ENCODE data around the gene TRAF3IP1. TPM values are rescaled to one million over a fixed set of nuclear protein-coding genes. Genes with fewer than 3 reads are reported as not detected.

TRAF3IP1 gene
- total RNA-seq, 1 experiment from 2014 or later = 8.2 TPM

GRCh38 chr2:238408615-238409340 lies 88.5 kb downstream of the TRAF3IP1 start:
- H2AFZ ChIP-seq (ENCODE audit: low read length) = no peak overlapping the region
- no TSS peak for BruUV-seq (replicated peaks)
- CTCF ChIA-PET = interaction anchor here (0.5 kb wide), 1 partner anchor 10 kb away, joined by 3 read pairs; no protein-coding TSS in a partner anchor
- intact Hi-C loops (cut with micrococcal nuclease) = no loop called here
- no peak overlapping the region for H3K27ac ChIP-seq (ENCODE audit: low read length)
- H3K9ac ChIP-seq (ENCODE audit: low read length) = no peak overlapping the region
- H3K4me1 ChIP-seq (ENCODE audit: insufficient read depth, low read length) = peaks cover 3% of the 10 kb centered on the region; the same call in 1 of the 2 replicates
- POLR2A ChIA-PET (ENCODE audit: unreplicated experiment) = no interaction called here
- H4K20me1 ChIP-seq (ENCODE audit: low read length) = no peaks in the 10 kb centered on the region
- H3F3A ChIP-seq (ENCODE audit: low read length, unreplicated experiment) = no peaks in the 10 kb centered on the region
- no peak overlapping the region for H3K4me3 ChIP-seq (ENCODE audit: low read length)
- DNase-seq (no peak), ATAC-seq (no peak)
- H3K27me3 ChIP-seq (ENCODE audit: low read length) = no peaks in the 10 kb centered on the region
- TF ChIP-seq CTCF (conservative IDR thresholded peaks at IDR 0.05; ENCODE audit: low read depth, low read length) (no peak), EZH2 (IDR thresholded peaks at IDR 0.05; ENCODE audit: low read length, unreplicated experiment) (no peak), EZH2phosphoT487 (IDR thresholded peaks at IDR 0.05; ENCODE audit: borderline replicate concordance, low read length) (no peak)
- no peak overlapping the region for H3K4me2 ChIP-seq (ENCODE audit: low read length)
- no peaks in the 10 kb centered on the region for H3K9me3 ChIP-seq (ENCODE audit: low read length)
- H3K36me3 ChIP-seq (ENCODE audit: low read depth, low read length) = no peaks in the 10 kb centered on the region
- H3K9me2 ChIP-seq (replicated peaks; ENCODE audit: low read length) = no peaks in the 10 kb centered on the region
- H3K79me2 ChIP-seq (ENCODE audit: low read length) = no peaks in the 10 kb centered on the region

- POLR2A ChIA-PET (ENCODE audit: unreplicated experiment) = no interaction called here
- TF ChIP-seq EZH2phosphoT487 (IDR thresholded peaks at IDR 0.05; ENCODE audit: borderline replicate concordance, low read length) = no peak
- TF ChIP-seq CTCF (conservative IDR thresholded peaks at IDR 0.05; ENCODE audit: low read depth, low read length) = no peak
- no peak for TF ChIP-seq EZH2 (IDR thresholded peaks at IDR 0.05; ENCODE audit: low read length, unreplicated experiment)
These were observed 89.3 kb downstream of the TRAF3IP1 start for GRCh38 chr2:238409341-238410199.

More at GRCh38 chr2:238409341-238410199, 89.3 kb downstream of the TRAF3IP1 start:
- no peak overlapping the region for H3K4me3 ChIP-seq (ENCODE audit: low read length)
- H4K20me1 ChIP-seq (ENCODE audit: low read length) = no peaks in the 10 kb centered on the region
- no peaks in the 10 kb centered on the region for H3K36me3 ChIP-seq (ENCODE audit: low read depth, low read length)
- no peak overlapping the region for H3K9ac ChIP-seq (ENCODE audit: low read length)
- no peak overlapping the region for H3K4me2 ChIP-seq (ENCODE audit: low read length)
- no peak overlapping the region for H3K27ac ChIP-seq (ENCODE audit: low read length)
- H3K79me2 ChIP-seq (ENCODE audit: low read length) = no peaks in the 10 kb centered on the region
- no peaks in the 10 kb centered on the region for H3K9me2 ChIP-seq (replicated peaks; ENCODE audit: low read length)
- no peaks in the 10 kb centered on the region for H3F3A ChIP-seq (ENCODE audit: low read length, unreplicated experiment)
- H3K4me1 ChIP-seq (ENCODE audit: insufficient read depth, low read length) = peaks cover 4% of the 10 kb centered on the region; the same call in 1 of the 2 replicates
- ATAC-seq (no peak), DNase-seq (no peak)
- H3K27me3 ChIP-seq (ENCODE audit: low read length) = no peaks in the 10 kb centered on the region
- CTCF ChIA-PET = interaction anchor here (0.5 kb wide), 1 partner anchor 9 kb away, joined by 3 read pairs; no protein-coding TSS in a partner anchor
- intact Hi-C loops (cut with micrococcal nuclease) = no loop called here
- no peak overlapping the region for H2AFZ ChIP-seq (ENCODE audit: low read length)
- H3K9me3 ChIP-seq (ENCODE audit: low read length) = no peaks in the 10 kb centered on the region
- BruUV-seq (replicated peaks) = no TSS peak
